HG03103 (cell line): ENCODE results near the gene AP1G2.
"Not testable (repeated sequence)": the region's sequence is repeated elsewhere in the genome, so short reads cannot be mapped to it uniquely, and the experiment has no call there.

Experiments used
- ATAC-seq: cut with Tn5 transposase; IDR thresholded peaks from one replicate; pipeline ENCODE4 v1.9.1; 2021; ENCODE audit warnings: low read depth; ENCODE audit not compliant: unreplicated experiment

The AP1G2 gene

DNA sequence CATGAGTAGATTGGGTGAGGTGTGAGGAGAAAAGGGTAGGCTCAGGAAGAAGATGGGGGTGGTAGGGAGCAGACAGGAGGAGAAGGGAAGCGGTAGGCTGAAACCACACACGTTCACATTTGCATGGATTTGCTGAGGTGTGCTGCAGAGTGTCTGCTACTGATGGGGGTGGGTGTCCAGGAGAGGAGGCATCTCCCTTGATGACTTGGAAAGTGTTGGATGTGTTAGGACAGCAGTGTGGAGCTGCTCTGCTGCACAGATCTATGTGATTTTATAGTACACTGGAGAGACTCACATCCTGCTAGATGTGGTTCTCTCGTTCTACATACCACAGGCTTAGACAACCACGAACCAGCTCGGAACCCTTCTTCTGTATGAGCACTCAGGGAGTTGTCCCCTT, 25.3 kb downstream of the AP1G2 start:
- ATAC-seq: no peak

DNA sequence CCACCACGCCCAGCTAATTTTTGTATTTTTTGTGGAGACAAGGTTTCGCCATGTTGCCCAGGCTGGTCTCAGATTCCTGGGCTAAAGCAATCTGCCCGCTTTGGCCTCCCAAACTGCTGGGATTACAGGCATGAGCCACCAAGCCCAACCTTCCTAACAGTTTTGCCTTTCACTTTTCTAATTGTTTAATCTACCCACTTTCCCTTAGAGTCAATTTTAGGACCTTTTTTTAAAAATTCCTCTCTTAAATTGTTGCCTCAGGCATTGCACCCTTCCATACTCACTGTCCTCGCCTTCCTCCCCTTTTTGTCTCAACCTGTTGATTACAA, 27.5 kb downstream of the AP1G2 start:
- ATAC-seq: no peak

DNA sequence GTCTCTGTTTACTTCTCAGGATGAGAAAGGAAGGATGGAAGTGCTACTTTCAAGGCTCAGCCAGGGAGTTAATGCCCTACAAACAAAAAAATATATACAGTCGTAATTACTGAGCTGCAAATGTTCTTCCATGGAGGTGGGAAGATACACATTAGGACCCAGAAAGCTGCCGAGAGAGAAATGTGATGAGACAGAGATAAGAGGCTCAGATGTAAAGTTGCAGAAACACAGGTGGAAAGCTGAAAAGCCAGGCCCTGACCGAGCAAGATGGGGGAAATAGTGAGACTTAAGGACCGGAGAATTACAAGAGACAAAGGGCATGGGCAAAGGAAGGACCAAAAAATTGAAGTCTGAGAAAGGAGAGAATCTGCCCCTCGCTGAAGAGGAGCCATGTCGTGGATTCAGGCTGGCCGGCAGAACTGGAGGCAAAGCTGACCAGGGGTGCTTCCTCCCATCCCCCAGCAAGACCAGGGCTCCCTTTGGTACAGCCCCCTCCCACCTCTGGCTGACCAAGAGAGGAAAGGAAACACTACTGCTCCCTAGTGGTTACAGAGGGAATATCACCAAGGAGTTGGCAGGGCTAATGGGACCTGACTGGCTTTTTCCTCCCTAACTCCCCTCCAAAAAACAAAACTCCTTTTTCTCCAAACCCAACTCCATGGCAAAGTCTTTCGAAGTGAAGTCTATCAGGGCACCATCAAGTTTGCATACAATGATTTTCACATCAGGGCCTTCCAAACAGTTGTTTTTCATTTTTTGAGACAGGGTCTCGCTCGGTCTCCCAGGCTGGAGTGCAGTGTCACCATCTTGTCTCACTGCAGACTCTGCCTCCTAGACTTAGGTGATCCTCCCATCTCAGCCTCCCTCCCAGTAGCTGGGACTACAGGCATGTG, 28.1 kb downstream of the AP1G2 start:
- no peak for ATAC-seq

DNA sequence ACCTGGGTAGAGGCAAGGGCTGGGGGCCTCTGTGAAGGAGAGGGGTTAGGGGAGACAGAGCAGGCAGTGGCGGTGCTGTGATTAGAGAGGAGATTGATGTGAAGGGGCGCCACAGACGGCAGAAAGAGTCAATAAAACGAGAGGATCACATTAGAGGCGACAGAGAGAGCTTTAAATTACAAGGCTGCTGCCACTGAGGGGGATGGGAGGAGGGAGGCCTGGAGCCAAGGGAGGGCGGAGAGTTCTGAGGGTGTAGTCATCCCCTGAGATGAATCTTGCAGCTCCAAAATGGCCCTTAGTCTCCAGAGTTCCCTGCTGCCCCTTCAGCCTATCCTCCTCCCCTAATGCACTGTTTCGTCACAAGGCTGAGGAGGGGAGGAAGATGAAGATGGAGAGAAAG, 28.8 kb downstream of the AP1G2 start:
- ATAC-seq: no peak

DNA sequence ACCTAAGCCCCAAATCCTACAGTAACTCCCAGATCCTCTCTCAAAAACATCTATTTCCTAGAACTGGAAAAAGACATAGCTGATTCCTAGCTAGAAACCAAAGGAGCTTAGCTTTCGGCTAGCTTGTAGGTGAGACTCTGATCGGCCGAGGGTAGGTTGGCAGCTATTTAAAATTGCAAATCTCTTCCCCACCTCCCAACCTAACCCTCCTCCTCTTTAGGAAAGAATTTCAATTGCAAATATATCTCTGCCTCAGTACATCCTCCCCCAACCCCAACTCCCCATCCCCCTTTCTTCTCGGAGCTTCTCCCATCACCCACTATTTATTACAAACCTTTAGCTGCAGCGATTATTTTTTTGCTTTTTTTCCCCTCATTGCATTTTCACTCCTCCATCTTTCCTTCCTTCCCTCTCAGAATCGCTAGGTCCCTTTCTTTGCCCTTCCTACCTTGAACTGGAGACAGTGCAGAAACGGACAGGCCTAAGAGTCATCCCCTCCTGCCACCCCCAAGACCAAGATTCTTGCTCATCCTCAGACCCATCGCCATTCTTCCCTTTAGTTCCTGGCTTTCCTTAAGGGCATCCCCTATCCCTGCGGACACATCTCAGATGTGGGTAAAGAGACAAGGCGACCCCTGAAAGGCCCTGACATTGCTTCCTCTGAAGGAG, 29.4 kb downstream of the AP1G2 start:
- ATAC-seq: no peak

DNA sequence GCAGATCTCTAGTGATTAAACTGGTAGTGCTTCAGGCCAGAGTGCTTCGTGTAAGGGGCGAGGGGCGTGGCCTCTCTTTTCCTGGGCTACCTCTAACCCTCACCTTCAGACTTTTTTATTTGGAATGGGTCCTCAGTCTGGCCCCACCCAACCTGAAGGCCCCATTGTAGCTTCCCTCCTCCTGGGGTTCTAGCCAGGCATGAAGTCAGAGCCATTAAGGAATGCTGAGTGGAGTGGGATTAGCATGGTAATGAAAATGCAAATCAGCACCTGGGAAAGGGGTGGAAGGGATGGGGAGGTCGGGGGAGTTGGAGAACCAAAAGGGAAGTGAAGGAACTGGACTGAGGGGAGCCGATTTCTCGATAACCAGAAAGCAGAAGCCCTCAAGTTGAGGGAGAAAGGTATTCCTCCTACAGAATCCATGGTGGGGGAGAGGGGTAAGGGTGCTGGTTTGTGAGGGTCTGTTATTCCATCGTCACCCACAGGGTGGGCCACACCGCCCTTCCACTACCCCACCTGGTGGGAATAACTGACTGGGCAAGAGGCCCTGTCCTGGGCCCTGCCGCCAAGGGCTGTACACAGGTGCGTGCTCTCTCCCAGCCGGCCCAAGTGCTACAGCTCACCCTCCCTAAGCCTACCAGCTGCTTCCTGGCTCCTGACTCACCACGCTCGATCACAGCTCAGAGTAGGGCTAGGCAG, 30.1 kb downstream of the AP1G2 start:
- ATAC-seq: no peak

DNA sequence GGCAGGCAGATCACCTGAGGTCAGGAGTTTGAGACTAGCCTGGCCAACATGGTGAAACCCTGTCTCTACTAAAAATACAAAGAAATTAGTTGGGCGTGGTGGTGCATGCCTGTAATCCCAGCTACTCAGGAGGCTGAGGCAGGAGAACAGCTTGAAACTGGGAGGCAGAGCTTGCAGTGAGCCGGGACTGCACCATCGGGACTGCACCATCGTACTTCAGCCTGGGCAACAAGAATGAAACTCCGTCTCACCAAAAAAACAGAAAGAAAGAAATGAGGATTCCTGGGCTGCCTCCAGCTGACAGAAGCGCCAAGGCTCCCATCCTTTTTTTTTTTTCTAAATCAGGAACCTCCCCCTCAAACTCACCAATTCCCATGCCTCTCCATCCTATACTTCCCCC, 30.7 kb downstream of the AP1G2 start:
- not testable (repeated sequence) for ATAC-seq

DNA sequence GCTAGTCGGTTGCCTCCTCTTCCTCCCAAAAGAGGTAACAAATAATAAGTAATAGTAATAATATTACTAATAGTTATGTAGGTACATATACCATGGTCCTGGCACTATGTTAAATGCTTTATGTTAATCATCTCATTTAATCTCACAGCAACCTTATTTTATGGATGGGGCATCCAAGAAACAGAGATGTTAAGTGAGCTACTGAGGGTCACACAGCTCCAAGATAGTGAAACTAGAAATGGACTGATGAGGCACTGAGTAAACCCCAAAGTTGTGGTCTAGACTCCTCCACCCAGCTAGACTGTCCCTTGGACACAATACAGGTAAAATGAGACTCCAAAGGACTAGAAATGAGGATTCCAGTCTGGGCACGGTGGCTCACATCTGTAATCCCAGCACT, 31.1 kb downstream of the AP1G2 start:
- no peak for ATAC-seq

DNA sequence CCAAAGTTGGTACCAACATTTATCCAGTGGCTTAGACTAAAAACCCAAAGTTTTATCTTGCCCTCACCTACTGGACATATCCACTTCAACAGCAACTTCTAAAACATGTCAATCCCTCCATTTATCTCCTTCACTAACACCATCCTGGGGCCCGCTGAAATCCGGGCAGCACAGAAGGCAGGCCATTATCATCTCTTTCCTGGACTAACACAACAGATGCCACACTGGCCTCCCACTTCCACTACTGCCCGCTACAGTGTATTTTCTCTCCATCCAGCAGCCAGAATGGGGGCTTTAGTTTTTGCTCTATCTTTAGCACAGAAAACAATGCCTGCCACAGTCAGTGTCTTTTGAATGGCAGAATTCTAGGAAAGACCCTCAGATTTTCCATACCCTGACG, 31.6 kb downstream of the AP1G2 start:
- no peak for ATAC-seq

DNA sequence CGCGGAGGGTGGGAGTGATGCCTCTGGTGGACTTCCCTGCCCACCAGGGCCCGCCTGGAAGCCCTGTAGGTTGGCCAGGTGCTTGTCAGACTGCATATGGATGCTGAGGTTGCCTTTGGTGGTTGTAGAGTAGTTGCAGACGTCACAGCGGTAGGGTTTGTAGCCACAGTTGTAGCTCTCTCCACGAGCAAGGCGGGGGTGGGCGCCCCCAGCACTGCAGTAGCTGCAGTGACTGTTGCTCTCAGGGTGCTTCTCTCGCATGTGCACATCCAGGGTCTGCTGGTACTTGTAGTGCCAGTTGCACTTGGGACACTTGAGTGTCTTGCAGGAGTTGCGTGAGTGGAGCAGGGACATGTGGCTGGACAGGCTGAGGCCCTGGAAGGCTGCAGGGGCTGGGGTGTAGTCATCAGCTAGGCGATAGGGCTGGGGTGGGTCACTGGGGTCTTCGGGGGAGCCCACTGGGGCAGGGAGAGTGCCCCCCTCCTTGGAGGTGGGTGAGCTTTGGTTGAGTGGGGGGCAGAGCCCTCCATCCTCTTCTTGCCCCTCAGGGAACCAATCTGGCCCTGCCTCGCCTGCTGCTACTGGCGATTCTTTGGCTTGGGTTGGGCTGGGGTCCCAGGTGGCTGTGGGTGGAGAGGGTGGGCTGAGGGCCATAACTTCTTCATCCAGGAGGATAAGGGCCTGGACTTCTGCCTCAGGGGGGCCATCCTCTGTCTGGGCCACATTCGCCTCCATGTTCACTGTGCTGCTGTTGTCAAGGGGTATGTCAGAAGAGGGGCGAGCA, 33.7 kb downstream of the AP1G2 start:
- no peak for ATAC-seq

DNA sequence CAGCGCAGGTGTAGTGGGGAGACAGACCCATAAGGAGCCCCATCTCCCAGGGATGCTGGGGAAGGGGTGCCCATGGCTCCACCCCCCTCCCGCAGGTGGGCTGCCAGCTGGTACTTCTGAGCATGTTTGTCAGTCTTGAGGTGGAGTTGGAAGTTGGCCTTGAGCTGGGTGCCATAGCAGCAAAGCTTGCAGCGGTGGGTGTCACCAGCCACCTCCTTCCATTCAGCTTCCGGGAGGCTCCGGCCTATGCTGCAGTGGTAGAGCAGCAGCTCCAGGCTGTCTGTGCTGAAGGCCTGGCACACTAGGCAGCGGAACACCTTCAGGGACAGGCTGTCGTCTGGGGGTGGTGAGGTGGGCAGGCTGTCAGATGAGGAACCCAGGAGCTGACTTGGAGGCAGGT, 34.9 kb downstream of the AP1G2 start:
- no peak for ATAC-seq

DNA sequence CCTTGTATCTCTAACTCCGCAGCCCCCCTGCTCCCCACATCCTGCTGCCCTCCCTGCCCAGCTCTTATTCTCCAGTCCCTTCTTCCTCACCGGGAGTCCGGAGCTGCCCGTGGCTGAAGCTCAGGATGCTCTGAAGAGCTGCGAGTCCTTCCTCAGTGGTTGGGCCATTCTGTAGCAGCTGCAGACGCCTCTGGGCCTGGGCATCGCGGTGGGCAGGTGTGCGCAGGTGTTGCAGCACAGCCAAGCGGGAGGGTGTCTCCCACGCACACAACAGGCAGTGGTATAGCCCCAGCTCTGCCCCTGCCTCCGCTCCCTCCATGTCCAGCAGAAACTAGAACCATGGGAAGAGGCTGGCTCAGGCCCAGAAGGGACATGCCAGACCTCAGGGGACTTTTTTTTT, 36.2 kb downstream of the AP1G2 start:
- no peak for ATAC-seq

DNA sequence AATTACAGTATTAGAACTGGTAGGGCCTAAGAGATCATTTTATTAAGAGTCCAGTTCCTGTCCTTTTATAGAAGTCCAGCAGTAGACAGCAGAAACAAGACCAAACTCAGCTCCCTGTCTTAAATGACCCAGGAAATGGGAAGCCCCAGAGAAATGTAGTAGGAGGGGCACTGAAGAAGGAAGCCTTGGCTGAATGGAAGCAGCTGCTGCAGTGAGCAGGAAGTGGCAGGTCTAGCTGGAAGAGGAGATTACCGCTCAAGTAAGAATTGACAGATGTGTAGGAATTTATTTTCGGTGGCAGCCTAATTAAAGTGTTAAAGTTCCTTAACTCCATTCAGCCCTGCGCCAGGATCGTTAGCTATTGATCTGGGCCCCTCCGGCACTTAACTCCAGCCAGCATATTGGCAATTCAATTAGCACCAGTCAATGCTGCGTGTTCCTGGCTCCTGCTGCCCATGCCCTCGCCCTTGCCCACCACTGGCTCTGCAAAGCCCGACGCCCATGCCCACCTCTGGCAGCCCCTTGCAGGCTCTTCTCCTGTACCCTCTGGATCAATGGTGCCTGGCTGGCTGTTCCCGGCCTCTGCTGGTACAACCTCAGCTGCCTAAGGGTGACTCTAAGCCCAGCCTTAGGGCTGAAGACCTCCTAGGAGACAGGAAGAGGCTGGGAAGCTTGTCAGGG, 37.1 kb downstream of the AP1G2 start:
- ATAC-seq: no peak

DNA sequence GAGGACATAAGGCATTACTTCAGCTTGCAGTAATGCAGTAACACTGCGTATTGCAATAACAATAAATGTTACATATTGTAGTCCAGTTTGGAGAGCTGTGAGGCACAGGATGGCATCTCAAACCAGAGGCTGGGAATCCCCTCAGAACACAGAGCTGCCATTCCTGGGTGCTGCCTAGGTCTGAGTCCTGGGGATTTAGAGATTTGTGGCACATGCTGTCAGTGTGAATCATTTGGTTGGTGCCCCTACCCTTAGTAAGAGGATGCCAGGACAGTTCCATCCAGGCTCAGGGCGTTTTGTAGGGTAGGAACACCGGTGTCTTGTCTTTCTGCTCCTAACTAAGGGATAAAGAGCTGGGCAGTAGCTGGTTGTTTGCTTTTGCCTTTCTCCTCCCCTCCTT, 38.6 kb downstream of the AP1G2 start:
- no peak for ATAC-seq

DNA sequence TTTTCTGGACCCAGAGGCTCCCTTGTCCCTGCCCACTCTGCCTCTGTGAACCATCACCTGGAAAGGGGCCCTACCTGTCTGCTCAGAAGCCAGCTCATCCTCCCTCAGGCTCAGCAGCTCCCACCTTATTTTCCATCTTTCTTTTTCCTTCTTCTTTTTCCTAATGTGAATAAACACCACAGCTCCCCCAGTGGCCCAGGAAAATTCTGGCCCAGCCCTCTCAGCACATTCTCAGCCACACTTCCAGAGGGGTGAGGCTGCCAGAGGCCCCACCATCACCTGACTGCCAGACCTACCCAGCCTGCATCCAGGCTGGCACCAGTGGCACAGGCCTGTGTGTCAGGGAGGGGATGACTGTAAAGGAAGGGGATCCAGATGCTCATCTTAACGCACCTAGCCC, 39.0 kb downstream of the AP1G2 start:
- no peak for ATAC-seq

DNA sequence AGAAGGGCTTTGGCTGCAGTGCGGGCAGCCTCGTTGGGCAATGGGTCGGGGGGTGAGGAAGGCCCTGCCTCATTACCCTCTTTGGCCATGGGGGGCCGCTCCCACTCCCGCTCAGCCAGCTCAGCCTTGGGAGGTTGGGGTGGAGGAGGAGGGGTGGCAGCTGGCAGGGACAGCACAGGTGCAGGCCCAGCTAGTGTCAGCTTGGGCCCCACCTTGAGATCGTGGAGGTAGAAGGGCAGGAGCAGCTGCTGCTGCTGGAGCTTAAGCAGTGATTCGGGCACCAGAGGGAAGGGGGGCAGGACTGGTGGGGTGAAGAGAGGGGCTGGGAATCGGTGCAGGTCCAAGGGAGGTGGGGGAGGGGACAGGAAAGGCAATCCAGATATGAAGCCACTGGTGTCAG, 42.0 kb downstream of the AP1G2 start:
- ATAC-seq: no peak

DNA sequence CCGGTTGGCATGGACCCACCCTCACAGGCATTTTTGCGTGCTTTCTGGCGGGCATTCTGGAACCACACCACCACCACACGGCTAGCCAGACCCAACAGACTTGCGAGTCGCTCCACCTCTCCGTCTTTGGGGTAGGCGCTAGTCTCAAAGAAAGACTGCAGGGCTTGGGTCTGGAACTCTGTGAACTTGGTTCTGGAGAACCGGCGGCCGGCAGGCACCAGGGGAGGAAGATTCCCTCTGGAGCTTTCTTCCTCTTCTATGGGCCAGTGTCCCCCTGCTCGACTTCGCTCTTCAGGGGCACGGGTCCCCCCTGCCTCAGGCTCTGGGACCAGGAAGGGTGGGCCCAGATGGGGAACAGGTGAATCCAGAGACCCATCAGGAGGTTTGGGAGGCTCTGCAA, 42.6 kb downstream of the AP1G2 start:
- no peak for ATAC-seq

DNA sequence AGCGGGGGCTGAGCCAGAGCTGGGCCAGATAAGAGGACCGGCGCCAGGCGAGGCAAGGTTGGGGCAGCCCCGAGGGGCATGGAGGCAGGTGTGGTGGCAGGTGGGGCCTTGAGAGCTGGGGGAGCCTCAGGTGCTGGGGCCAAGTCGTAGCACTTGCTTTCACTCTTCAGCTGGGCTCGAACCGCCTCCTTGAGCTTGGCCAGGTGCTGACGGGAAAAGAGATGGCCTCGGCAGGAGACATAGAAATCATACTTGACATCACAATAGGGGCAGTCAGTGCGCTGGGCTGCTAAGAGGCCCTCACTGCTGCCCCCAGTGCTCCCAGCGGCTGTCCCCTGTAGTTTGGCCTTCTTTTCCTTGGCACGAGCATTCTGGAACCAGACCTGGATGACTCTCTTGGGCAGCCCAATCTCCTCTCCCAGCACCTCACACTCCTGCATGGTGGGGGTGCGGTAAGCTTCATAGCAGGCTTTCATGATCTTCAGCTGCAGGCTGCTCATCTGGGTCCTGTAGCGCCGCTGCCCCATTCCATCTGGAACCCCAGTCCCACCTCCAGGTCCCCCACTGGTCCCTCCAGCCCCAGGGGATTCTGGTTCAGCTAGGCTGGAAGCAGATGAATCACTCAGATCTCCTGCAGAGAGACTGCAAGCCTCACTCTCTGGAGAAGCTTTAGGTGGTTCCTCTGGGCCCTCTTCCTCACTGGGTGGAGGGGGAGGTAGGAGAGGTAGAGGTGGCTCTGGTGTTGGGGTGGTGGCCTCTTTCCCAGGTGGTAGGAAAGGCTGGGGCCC, 44.2 kb downstream of the AP1G2 start:
- ATAC-seq: no peak

DNA sequence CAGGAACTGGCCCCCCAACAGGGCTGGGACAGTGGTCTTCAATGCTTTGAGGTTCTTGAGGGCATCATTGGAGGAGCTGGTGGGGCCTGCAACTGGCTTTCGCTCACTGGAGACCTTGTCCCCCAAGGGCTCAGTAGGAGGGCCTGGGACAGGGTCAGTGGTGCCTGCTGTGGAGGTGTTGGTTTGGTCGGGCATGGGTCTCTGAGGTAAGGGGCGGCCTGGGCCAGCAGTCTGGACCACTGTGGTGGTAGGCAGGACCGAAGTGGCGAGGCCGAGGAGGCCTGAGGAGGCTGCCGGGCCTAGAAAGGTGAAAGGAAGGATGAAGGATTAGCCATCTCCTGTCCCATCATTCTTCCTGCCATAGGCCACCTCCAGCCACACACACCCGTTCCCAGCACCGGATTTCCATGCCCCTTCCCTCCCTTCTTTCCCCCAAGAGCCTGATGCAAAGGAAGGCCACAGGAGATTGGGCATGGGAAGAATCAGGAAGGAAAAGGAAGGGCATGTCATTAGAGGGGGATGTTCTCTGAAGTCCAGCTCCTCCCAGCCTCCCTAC, 44.9 kb downstream of the AP1G2 start:
- ATAC-seq: no peak
